ENCODE results near the gene GPR146. TPM values are rescaled to one million over a fixed set of nuclear protein-coding genes. Genes with fewer than 3 reads are reported as not detected.
A peak's percentile ranks its signal among the peaks of the same experiment; 100 is the strongest.

GPR146 gene
- total RNA-seq, 1 donor from 2014 or later, result 5.6 TPM

DNA sequence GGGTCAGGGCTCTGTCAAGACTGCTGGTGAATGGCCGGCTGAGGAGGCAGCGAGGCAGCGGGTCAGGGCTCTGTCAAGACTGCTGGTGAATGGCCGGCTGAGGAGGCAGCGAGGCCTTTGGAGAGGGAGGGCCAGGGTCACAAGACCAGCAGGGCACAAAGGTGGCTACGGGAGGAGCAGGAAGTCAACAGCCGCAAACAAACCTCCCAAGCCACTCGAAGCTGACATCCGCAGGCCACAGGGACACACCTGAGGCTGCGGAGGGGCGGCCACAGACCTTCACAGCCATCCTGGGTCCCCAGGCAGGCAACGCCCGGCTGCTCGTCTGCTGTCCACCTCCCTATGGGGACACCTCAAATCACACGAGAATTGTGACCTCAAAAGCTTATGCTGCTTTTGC, 34.6 kb downstream of the GPR146 start:
- Mint-ChIP-seq H3K4me3 (ENCODE audit: low read depth) (no peak overlapping the region), H3K27ac (no peak overlapping the region), H3K36me3 (ENCODE audit: low read depth) (no peaks in the 10 kb centered on the region), H3K4me1 (ENCODE audit: low read depth) (no peaks in the 10 kb centered on the region), H3K27me3 (ENCODE audit: low read depth) (no peaks in the 10 kb centered on the region), H3K9me3 (no peaks in the 10 kb centered on the region)
- intact Hi-C loops (cut with micrococcal nuclease), result no loop called here
- no peak for DNase-seq (ENCODE audit: low spot score)

DNA sequence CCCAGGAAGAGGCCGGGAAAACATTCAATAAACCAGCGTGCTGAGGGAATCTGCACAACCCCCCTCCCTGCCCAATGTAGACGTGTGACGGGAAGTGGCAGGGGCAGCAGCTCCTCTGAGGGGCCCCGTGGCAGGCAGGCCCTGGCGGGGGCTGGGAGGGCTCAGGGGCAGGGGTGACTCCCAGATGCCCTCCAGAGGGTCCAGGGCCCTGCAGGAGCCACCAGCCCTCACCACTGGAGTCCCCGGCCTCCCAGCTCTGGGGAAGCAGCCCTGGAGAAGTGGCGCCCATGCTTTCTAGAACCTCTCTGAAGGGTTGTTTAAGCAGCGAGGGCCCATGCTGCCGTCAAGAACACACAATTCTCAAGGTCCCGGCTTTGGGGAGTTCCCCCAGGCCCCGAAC, 35.2 kb downstream of the GPR146 start:
- intact Hi-C loops (cut with micrococcal nuclease), result no loop called here
- no peak for DNase-seq (ENCODE audit: low spot score)
- H3K4me1 Mint-ChIP-seq (ENCODE audit: low read depth), result no peaks in the 10 kb centered on the region
- H3K4me3 Mint-ChIP-seq (ENCODE audit: low read depth), result no peak overlapping the region
- H3K36me3 Mint-ChIP-seq (ENCODE audit: low read depth), result no peaks in the 10 kb centered on the region
- no peaks in the 10 kb centered on the region for H3K27me3 Mint-ChIP-seq (ENCODE audit: low read depth)
- H3K27ac Mint-ChIP-seq, result no peak overlapping the region
- no peaks in the 10 kb centered on the region for H3K9me3 Mint-ChIP-seq

DNA sequence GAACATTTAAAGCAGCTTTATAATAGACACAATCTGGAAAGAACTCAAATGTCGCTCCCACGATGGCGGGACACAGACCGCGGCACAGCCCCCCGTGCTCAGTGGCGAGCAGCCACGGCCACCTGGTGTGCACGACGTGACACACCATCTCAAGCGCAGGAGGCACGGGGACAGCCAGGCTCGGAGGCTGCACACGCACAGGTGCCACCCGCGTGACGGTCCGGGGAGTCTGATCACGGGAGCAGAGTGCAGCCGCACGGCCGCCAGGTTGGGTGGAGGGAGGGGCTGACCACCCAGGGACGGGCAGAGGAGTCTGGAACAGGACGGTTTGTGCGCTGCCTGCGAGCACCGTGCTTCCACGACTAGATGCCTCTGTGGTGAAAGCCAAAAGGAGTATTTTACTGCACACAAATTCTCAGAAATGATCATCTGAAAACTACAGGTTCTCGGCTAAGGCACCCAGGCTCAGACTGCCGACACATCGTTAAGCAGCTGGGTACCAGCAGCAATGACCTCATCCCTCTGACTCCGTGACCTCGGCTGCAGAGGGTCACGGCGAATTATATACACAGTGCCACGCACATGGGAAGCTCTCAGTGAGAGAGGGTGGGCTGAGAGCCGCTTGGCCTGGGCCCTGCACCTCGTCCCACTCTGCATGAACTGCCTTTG, 36.0 kb downstream of the GPR146 start:
- Mint-ChIP-seq H3K27me3 (ENCODE audit: low read depth) (no peaks in the 10 kb centered on the region), H3K27ac (no peak overlapping the region), H3K36me3 (ENCODE audit: low read depth) (no peaks in the 10 kb centered on the region)

DNA sequence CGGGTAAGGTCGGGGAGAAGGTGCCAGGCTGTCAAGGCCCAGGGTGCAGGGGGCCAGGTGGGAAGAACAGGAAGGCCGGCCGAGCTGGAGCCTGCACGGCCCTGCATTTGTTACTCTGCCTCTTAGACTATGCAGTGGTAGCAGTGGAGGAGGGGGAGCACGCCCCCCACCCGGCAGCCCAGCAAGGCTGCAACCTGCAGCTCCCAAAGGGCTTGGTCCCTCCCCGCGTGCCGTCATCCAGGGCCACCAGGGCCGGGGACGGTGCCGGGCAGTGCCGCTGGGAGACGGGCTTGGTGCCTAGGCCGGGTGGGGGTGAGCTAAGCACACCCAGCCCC, 36.5 kb downstream of the GPR146 start:
- no peaks in the 10 kb centered on the region for H3K36me3 Mint-ChIP-seq (ENCODE audit: low read depth)
- H3K4me1 Mint-ChIP-seq (ENCODE audit: low read depth), result no peaks in the 10 kb centered on the region
- no peak for DNase-seq (ENCODE audit: low spot score)
- H3K9me3 Mint-ChIP-seq, result no peaks in the 10 kb centered on the region
- H3K4me3 Mint-ChIP-seq (ENCODE audit: low read depth), result no peak overlapping the region
- intact Hi-C loops (cut with micrococcal nuclease), result no loop called here
- no peak overlapping the region for H3K27ac Mint-ChIP-seq
- no peaks in the 10 kb centered on the region for H3K27me3 Mint-ChIP-seq (ENCODE audit: low read depth)

More for the DNA sequence above, 36.0 kb downstream of the GPR146 start:
- no peaks in the 10 kb centered on the region for H3K9me3 Mint-ChIP-seq
- intact Hi-C loops (cut with micrococcal nuclease), result no loop called here
- H3K4me1 Mint-ChIP-seq (ENCODE audit: low read depth), result no peaks in the 10 kb centered on the region
- no peak overlapping the region for H3K4me3 Mint-ChIP-seq (ENCODE audit: low read depth)
- DNase-seq (ENCODE audit: low spot score), result no peak

DNA sequence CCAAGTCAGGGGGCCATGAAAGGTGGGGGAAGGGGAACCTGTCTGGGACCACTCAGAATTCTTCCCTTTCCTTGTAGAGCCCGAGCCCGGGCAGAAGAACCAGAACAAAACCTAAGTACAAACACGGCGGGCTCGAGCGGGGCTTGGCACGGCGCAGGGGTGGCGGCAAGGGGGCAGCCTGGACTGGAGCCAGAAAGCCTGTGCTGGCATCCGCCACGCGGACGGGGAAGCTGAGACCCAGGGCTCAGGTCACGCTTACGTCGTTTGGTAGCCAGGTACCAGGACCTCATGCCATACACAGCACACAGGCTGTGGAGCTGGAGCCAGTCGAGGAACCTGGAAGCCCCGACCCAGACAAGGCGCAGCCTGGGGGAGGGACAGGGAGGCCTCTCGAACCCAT, 37.0 kb downstream of the GPR146 start:
- H3K27ac Mint-ChIP-seq, result no peak overlapping the region
- no peak for DNase-seq (ENCODE audit: low spot score)
- no peaks in the 10 kb centered on the region for H3K4me1 Mint-ChIP-seq (ENCODE audit: low read depth)
- H3K9me3 Mint-ChIP-seq, result no peaks in the 10 kb centered on the region
- no peaks in the 10 kb centered on the region for H3K27me3 Mint-ChIP-seq (ENCODE audit: low read depth)
- intact Hi-C loops (cut with micrococcal nuclease), result no loop called here
- H3K4me3 Mint-ChIP-seq (ENCODE audit: low read depth), result no peak overlapping the region
- H3K36me3 Mint-ChIP-seq (ENCODE audit: low read depth), result no peaks in the 10 kb centered on the region

DNA sequence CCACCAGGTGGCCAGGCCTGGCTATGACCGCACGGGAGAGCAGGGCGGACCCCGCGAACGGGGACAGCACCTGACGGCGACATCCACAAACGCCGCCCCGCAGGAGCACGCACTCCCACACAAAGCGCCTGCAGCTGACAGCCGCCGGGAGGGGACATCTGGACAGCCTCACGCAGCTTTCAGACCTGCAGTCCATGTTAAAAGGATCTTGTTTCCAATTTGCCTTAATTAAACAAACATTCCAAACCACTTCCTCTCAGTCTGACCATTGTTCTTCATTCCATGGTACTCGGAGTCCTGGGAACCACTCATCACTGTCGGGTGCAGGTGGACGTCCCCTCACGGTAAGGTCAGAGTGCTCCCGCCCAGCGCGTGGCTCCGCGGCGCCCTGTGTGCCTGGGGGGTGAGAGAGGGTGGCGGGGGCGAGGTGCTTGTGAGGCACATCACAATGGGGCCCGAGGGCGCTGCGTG, 37.6 kb downstream of the GPR146 start:
- Mint-ChIP-seq H3K27ac (no peak overlapping the region), H3K36me3 (ENCODE audit: low read depth) (no peaks in the 10 kb centered on the region), H3K4me3 (ENCODE audit: low read depth) (no peak overlapping the region), H3K27me3 (ENCODE audit: low read depth) (no peaks in the 10 kb centered on the region), H3K4me1 (ENCODE audit: low read depth) (peaks cover under 1% of the 10 kb centered on the region), H3K9me3 (no peaks in the 10 kb centered on the region)
- intact Hi-C loops (cut with micrococcal nuclease), result no loop called here
- DNase-seq (ENCODE audit: low spot score), result no peak

DNA sequence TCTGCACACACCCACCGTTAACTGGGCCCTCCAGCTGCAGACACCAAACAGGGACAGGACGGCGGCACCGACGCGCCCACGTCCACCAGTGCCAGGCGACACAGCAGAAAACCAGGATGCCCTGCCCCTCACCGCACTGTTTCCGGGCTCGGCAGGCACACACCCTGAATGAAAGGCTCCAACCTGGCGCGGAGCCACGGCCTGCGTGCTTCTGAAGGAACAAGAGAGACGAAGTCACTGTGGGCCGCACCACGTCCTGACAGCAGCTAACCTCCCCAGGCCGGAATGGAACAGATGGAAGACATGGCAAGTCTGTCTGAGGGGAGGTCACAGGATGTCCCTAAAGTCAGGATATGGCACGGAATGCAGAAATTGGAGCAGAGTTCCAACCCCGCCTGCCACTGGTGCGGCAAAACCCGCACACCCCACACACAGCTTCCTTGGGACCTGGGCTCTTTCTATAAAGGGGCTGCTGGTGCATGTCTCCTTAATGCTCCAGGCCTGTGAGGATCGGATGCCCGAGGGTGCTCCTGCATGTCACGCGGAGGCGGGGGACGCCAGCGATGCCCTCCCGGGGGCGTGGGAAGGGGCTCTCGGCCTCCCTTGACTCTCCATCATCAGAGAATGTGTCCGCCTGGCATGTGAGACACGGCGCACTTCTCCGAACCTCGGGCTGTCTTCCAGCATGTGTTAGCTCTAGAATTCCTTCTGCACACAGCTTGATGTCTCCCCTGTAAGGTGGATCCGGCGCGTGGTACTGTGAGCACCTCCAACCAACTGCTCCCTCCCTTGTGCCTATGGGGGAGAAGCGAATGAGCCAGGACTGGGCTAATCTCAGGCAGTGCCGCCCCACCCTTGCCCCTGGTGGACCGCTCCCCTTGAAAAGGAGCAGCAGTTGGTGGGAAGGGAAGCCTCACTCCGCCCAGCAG, 39.6 kb downstream of the GPR146 start:
- no peak for DNase-seq (ENCODE audit: low spot score)
- Mint-ChIP-seq H3K4me1 (ENCODE audit: low read depth) (peaks cover 3% of the 10 kb centered on the region), H3K4me3 (ENCODE audit: low read depth) (no peak overlapping the region)

DNA sequence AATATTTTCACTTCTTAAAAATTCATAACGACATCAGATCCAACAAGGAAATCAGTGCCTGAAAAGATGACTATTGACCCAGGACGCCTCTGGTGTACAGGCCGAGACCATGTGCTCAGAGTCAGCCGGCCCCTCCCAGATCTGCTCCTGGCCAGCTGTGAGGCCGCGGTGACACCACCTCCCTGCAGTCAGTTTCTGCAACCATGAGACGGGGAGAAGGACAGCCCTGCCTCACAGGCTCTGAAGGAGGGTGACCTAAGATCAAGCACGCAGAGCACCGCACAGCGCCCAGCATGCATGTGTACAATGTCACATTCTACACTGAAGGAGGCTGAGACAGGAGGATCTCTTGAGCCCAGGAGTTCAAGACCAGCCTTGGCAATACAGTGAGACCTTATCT, 40.9 kb downstream of the GPR146 start:
- Mint-ChIP-seq H3K4me1 (ENCODE audit: low read depth) (peaks cover 3% of the 10 kb centered on the region), H3K4me3 (ENCODE audit: low read depth) (no peak overlapping the region), H3K27me3 (ENCODE audit: low read depth) (no peaks in the 10 kb centered on the region), H3K27ac (no peak overlapping the region), H3K36me3 (ENCODE audit: low read depth) (no peaks in the 10 kb centered on the region), H3K9me3 (no peaks in the 10 kb centered on the region)
- intact Hi-C loops (cut with micrococcal nuclease), result loop anchor here (5.0 kb wide), 1 partner anchor 52 kb away; a partner anchor contains a TSS
- DNase-seq (ENCODE audit: low spot score), result no peak

More for the DNA sequence above, 39.6 kb downstream of the GPR146 start:
- intact Hi-C loops (cut with micrococcal nuclease), result no loop called here
- Mint-ChIP-seq H3K36me3 (ENCODE audit: low read depth) (no peaks in the 10 kb centered on the region), H3K9me3 (no peaks in the 10 kb centered on the region), H3K27me3 (ENCODE audit: low read depth) (no peaks in the 10 kb centered on the region), H3K27ac (no peak overlapping the region)

DNA sequence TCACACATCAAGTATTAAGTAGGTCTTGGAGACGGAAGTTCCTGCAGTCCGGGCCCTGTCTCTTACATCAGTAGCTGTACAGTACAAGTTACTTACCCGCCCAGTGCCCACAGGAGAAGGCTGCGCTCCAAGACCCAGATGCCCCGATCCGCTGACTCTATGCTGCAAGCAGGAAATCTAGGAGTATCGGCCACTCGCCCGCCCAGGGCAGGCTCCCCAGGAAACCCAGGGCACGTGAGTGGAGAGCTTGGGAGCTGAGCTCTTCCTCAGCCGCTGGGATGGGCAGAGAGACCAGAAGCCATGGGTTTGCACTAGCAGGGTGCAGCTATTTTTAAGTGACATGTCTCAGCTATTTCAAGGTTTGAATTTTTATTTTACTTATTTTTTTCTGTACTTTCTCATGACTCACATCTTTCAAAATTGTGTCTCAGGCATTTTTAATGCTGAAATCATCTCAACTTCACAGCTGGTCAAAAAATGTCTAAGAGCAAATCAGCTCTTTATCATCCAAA, 41.6 kb downstream of the GPR146 start:
- H3K4me3 Mint-ChIP-seq (ENCODE audit: low read depth), result no peak overlapping the region
- H3K4me1 Mint-ChIP-seq (ENCODE audit: low read depth), result peaks cover 3% of the 10 kb centered on the region
- intact Hi-C loops (cut with micrococcal nuclease), result loop anchor here (5.0 kb wide), 1 partner anchor 51 kb away; a partner anchor contains a TSS
- H3K36me3 Mint-ChIP-seq (ENCODE audit: low read depth), result no peaks in the 10 kb centered on the region
- H3K9me3 Mint-ChIP-seq, result no peaks in the 10 kb centered on the region
- H3K27me3 Mint-ChIP-seq (ENCODE audit: low read depth), result no peaks in the 10 kb centered on the region
- DNase-seq (ENCODE audit: low spot score), result no peak
- no peak overlapping the region for H3K27ac Mint-ChIP-seq

DNA sequence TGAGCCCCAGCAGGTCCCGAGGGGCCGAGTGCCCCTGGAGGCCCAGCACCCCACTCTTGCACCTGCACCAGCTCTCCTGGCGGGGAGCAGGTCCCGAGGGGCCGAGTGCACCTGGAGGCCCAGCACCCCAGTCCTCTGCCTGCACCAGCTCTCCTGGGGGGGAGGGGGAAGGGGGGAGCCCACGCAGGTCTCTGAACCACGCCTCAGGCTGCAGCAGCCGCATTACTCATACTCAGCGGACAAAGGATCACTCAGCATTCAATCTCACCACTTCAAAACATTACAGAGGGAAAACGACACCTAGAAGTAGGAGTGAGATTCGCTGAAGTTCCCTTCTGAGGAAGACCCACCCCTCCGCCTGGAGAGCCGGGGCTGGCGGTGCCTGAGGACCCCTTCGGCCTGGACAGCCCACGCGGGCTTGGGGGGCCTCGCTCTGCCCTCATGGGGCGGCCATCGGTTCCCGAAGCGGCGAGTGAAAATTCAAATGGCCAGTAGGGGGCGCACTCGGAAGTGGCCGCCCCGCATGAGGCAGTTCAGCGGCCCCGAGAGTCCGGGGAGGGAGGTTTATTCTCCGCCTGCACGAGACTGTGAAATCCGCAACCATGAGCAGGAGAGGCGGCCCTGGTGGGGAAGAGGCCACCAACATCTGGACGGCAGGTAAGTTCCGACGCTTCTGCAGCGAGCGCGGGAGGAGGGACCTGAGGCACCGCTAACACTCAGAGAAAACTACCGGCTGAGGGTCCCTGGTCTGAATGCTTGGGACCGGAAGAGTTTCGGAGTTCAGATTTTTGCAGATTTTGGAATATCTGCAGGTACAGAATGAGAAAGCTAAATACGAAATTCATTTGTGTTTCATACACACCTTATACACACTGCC, 42.5 kb downstream of the GPR146 start:
- intact Hi-C loops (cut with micrococcal nuclease), result loop anchor here (1.0 to 5.0 kb wide), 2 partner anchors 50 to 89 kb away; a partner anchor contains a TSS
- H3K9me3 Mint-ChIP-seq, result no peaks in the 10 kb centered on the region
- H3K4me3 Mint-ChIP-seq (ENCODE audit: low read depth), result peak overlapping the region; percentile 62
- H3K27me3 Mint-ChIP-seq (ENCODE audit: low read depth), result no peaks in the 10 kb centered on the region
- peaks cover 3% of the 10 kb centered on the region for H3K4me1 Mint-ChIP-seq (ENCODE audit: low read depth)
- H3K27ac Mint-ChIP-seq, result no peak overlapping the region
- DNase-seq (ENCODE audit: low spot score), result peak; percentile 68
- H3K36me3 Mint-ChIP-seq (ENCODE audit: low read depth), result no peaks in the 10 kb centered on the region

DNA sequence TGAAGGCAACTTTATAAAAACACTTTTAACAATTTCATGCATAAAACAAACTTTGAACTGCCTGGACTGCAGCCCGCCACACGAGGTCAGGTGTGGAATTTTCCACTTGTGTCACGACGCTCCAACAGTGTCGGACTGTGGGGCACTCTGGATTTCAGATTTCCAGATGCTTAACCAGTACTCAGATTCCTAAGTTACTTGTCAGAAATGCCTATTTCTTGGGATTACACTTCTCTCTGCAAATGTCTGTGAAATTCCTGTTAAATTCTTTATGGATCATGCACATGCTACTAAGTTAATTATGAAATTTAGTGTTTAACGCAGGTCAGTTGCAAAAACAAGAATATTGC, 43.1 kb downstream of the GPR146 start:
- H3K27ac Mint-ChIP-seq, result no peak overlapping the region
- H3K4me1 Mint-ChIP-seq (ENCODE audit: low read depth), result peaks cover 3% of the 10 kb centered on the region
- no peaks in the 10 kb centered on the region for H3K27me3 Mint-ChIP-seq (ENCODE audit: low read depth)
- intact Hi-C loops (cut with micrococcal nuclease), result loop anchor here (1.0 to 5.0 kb wide), 2 partner anchors 50 to 89 kb away; a partner anchor contains a TSS
- no peaks in the 10 kb centered on the region for H3K9me3 Mint-ChIP-seq
- no peaks in the 10 kb centered on the region for H3K36me3 Mint-ChIP-seq (ENCODE audit: low read depth)
- H3K4me3 Mint-ChIP-seq (ENCODE audit: low read depth), result no peak overlapping the region
- DNase-seq (ENCODE audit: low spot score), result no peak

Measured in activated T-helper 2 cell treated with anti-CD3 and anti-CD28 coated beads, Interferon-gamma antibody, Interleukin-2, Interleukin-4, amounts not matched to agents 10 μg/mL and 5 μg/mL and 100 μg/mL, durations not matched to agents 14 hours and 24 hours and 36 hours (primary cell).